ENCODE data around the gene SRXN1.

Gene SRXN1

DNA sequence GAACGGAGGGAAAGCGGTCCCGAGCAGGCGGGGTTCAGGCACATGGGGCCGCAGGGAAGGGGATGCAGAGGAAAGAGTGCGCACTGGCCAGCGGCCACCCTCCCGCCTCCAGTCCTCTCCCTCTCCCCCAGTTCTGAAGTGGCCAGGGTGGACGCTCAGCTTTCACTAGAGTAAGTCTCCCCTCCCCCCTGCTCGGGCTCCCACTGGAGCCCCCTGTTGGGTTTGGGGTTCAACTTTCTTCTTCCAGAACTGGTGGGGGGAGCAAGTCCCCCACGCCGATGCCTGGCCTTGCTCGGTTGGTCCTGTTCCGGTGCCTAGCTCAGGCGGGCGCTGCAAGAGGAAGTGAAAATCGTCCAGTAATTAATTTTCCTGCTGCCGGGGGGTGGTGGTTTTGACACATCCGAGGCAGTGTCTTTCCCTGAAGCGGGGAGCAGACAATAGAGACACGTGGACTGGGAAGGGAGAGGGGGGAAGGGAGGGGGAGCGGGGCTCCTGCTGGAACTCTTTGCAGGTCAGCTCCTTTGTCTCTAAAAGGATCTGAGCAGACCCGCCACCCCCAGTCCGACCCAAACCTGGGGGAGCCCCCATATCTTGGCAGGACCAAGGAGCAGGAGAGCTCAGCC lies 23.4 kb upstream of the SRXN1 start:
- no peak overlapping the region for H3K4me3 ChIP-seq (ENCODE audit: low read depth, low read length)
- no peak for TF ChIP-seq CTCF (IDR thresholded peaks at IDR 0.05; ENCODE audit: low read depth, low read length, missing control alignments)
- DNase-seq (ENCODE audit: low read depth): no peak

- DNase-seq (ENCODE audit: low read depth): no peak
- no peak for TF ChIP-seq CTCF (IDR thresholded peaks at IDR 0.05; ENCODE audit: low read depth, low read length, missing control alignments)
- H3K4me3 ChIP-seq (ENCODE audit: low read depth, low read length): no peak within 1 kb of the TSS
Measured at GRCh38 chr20:675453-676314, 22.7 kb upstream of the SRXN1 start, which contains the start of gene SCRT2. Gene SCRT2 (minus strand): TSS chr20:675802. CDS start chr20:675601, 201 bp downstream.

- no peak for DNase-seq (ENCODE audit: low read depth)
- H3K4me3 ChIP-seq (ENCODE audit: low read depth, low read length): no peak overlapping the region
- TF ChIP-seq CTCF (IDR thresholded peaks at IDR 0.05; ENCODE audit: low read depth, low read length, missing control alignments): no peak
Measured at GRCh38 chr20:675033-675452, 22.0 kb upstream of the SRXN1 start.

DNA sequence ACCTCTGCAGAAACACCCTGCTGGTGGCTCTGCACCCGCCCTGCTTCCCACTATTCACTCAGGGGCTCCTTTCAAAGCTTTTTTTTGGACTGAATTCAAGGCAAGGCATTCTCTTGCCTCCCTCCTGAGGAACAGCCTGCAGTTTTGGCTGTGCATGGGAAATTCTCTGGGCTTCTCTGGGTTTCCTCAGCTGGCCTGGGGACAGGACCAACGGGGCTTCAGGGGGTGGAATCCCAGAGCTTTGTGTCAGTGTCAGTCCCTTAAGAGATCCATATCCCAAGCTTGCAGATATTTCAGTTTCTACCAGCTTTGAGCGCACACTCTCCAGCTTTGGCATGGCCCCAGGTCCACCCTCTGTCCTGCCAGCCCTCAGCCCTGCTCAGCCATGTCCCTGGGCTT lies 20.6 kb upstream of the SRXN1 start:
- H3K4me3 ChIP-seq (ENCODE audit: low read depth, low read length): no peak overlapping the region
- no peak for DNase-seq (ENCODE audit: low read depth)
- no peak for TF ChIP-seq CTCF (IDR thresholded peaks at IDR 0.05; ENCODE audit: low read depth, low read length, missing control alignments)

- no peak for DNase-seq (ENCODE audit: low read depth)
- TF ChIP-seq CTCF (IDR thresholded peaks at IDR 0.05; ENCODE audit: low read depth, low read length, missing control alignments): peak; percentile 47
- H3K4me3 ChIP-seq (ENCODE audit: low read depth, low read length): no peak overlapping the region
Measured at GRCh38 chr20:672963-673602, 20.1 kb upstream of the SRXN1 start.

DNA sequence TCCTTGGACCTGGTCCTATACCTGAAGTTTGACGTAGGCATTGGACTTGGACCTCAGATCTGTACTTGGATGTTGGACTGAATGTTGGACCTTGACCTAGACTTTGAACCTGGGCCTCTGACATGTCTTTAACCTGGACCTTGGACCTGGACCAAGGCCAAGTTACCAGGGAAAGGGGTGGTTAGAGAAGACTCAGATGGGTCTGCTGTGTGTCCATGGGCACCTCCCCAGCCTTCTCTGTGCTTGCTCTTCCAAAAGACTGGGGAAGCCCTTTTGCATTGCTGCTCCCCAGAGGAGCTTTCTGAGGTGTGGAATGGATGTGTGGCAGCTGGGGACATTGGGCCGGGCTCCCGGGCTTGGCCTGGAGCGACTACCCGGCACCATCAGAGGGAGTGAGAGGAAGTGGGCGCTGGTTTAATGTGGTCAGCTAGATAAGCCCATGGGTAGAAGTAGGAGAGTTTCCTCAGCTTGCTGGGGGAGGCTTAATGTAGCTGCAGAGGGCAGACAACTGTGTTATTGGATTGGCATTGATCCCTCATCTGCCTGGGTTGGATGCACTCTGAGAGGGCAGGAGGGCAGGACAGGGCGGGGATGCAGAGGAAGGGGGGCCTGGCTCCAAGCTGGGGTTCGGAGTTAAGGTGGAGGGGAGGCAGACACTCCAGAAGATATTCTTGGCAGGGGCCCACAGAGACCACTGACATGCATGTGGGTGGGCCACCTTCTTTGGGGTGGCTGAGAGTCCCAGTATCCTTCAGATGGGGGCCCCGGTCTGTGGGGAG lies 18.4 kb upstream of the SRXN1 start:
- no peak overlapping the region for H3K4me3 ChIP-seq (ENCODE audit: low read depth, low read length)
- TF ChIP-seq CTCF (IDR thresholded peaks at IDR 0.05; ENCODE audit: low read depth, low read length, missing control alignments): no peak
- DNase-seq (ENCODE audit: low read depth): no peak

Measured in GM12864 (cell line).